NCI-H2029 (cell line): ENCODE measurements around the gene ASPRV1.

ENCODE experiments used
- DNase-seq: peaks from one replicate; lab custom pipeline; 2025; lab: John Stamatoyannopoulos, UW

ASPRV1 gene

GRCh38 chr2:69988086-69988635 is 26.7 kb upstream of the ASPRV1 start:
- DNase-seq: no peak

DNA sequence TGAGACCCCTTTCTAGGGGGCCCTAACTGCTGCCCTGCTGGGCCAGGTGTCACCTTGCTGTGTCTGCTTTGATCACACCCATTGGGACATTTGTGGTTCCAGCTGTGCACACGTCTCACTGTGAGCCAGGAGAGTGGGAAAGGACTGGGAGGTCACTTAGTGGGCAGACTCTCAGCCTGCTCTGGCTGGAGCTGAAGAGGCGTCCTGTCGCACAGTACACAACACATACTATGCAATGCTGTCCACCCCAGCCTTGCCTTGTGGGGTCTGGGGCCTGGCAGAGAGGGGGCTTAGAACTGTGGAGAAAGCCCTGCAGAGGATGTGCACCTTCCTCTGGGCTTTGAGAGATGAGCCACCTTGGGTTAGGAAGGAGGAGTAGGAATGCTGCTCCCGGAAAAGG is 25.3 kb upstream of the ASPRV1 start:
- DNase-seq: no peak

DNA sequence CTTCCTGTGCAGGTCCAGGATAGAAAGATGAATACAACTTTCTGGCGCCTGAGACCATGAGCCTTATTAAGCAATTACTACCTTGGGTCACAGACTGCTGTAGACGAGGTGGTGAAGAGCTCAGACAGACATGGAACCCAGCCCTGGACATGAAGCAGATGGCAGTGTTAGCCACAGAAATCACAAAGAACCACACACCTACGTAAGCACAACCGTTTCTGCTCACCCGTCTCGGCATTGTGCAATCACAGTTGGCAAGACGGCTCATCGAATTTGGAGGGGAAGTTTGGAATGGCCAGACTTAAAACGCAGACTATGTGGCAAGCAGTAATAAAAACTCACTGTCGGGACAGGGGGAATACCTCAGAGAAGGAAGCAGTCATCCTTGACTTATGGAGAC is 24.3 kb upstream of the ASPRV1 start:
- DNase-seq: no peak

DNA sequence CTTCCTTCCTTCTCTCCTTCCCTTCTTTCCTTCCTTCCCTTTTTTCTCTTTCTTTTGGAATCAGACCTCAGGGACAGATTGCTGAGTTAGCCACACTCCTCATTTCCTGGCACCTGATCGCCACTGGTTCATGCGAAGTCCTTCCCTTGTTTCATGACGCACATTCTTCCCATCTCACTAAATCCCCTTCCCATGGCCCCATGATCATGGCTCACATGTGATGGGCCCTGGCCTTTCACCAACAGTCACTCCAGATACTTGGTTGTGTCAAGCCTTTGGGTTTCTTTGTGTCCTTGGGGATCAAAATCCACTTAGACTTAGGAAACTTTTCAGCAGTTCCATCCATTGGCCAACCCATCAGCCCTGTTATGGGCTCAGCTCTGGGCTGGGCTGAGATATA is 23.8 kb upstream of the ASPRV1 start:
- no peak for DNase-seq

- DNase-seq: no peak
Measured at GRCh38 chr2:69983392-69983966, 22.0 kb upstream of the ASPRV1 start.

DNA sequence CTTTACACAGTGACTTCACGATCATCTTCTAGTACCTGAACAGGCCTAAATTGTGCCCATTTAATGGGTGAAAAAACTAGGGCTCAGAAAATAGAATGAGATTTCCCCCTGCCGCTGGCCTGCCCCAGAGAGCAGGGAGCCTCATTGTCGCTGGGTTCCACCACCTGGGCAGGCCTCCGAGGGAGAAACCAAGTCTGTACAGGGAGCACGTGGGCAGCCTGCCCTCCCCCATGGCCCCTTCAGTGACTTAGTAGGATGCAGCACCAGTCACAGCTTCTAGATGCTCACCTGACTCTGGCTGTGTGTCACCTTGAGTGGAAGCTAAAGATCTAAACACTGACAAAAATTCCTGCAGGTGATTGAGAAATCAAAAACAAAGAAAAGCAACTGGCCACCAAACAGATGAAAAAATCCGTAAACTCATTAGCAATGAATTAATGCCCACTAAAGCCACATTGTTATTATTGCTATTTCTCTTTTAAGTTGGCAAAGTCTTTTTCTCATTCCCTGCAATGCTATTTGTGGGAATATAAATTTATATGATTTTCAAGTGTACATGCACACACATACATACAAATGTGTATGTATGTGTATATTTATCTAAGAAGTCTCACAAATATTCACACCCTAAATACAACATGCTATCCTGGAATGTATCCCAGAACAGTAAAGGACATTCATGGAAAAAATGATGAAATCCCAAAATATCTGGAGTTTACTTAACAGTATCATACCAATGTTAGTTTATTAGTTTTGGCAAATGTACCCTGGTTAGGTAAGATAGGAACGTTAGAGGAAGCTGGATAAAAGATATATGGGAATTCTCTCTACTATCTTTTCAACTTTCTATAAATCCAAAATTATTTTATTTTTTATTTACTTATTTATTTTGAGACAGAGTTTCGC is 18.7 kb upstream of the ASPRV1 start:
- DNase-seq: no peak

GRCh38 chr2:69977906-69978482 is 16.6 kb upstream of the ASPRV1 start:
- no peak for DNase-seq

DNA sequence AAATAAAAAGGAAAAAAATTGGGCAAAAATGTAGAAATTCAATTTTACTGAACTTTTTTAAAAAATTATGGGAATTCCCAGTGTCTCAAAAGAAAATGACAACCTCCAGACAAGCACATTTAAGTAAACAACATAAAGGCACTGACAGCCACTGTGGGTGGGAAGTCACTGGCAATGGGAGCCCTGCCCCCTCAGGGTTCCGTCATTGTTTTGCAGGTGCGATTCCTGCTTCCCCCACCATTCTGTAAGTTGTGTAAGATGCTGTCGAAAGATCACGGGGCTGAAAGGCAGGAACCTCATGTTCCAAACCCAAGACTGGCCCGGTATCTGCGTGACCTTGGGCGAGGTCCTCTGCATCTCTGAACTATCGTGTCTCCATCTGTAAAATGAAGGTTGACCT is 15.8 kb upstream of the ASPRV1 start:
- no peak for DNase-seq

DNA sequence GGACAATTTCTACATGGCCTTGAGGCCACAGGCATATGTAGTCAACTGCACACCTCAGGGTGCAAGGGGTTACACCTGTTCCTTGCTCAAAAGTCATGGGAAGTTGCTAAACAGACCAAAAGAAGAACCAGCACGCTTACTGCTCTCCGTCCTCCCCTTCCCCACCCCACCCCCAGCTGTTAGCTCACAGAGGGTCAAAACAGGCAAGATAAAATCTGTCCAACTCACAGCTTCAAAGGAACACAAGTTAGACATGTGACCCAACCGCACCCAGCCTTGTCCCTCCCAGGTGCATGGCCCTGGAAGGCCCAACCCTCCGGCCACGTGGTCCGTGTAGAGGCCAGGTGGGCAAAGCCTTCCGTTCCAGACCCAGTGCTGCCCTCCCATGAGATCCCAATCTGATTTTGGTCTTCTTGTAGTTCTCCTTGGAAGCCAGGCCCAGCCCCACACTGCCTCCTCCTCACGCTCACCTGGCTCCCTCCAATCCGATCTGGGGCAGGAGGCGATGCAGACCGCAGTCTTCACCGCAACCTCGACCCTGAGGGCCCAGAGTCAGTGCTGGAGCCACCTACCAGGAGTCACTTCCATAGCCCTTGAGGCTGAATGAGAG is 14.5 kb upstream of the ASPRV1 start:
- DNase-seq: no peak

GRCh38 chr2:69975136-69975852 is 13.9 kb upstream of the ASPRV1 start:
- no peak for DNase-seq

DNA sequence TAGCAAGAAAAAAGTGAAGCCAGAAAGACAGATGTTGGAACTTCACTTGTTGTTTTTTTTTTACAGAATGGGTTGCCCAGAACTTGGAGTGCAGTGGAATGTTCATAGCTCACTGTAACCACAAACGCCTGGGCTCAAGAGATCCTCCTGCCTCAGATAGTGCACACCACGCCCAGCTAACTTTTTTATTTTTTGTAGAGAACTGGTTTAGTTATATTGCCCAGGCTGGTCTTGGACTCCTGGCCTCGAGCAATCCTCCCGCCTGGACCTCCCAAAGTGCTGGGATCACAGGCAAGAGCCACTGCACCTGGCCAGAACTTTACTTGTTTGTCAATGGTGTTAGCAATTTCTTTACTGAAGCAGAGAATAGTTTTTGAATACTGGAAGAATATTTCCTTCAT is 11.9 kb upstream of the ASPRV1 start:
- DNase-seq: no peak

GRCh38 chr2:69972822-69973221 is 11.4 kb upstream of the ASPRV1 start:
- DNase-seq: no peak

GRCh38 chr2:69969991-69970390 is 8.6 kb upstream of the ASPRV1 start:
- no peak for DNase-seq

GRCh38 chr2:69969126-69969983 is 7.9 kb upstream of the ASPRV1 start:
- DNase-seq: no peak

GRCh38 chr2:69968609-69969008 is 7.2 kb upstream of the ASPRV1 start:
- DNase-seq: no peak

DNA sequence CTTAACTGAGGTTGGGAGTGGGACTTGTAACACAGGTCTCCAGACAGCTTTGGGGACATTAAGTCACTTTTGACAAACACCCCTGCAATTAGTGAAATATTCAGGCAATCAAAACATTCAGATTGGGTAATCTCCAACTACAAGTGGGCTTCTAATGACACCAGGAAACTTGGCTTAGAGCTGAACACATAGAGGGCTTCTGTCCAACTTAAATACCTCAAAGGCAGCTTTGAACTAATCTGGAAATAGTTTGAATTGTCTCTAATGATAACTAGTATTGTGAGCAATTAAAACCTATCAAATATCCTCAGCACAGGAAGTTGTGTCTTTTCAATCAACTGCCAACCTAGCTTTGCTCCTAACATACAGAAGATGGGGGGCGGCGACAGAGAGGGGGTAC is 5.1 kb upstream of the ASPRV1 start:
- no peak for DNase-seq

DNA sequence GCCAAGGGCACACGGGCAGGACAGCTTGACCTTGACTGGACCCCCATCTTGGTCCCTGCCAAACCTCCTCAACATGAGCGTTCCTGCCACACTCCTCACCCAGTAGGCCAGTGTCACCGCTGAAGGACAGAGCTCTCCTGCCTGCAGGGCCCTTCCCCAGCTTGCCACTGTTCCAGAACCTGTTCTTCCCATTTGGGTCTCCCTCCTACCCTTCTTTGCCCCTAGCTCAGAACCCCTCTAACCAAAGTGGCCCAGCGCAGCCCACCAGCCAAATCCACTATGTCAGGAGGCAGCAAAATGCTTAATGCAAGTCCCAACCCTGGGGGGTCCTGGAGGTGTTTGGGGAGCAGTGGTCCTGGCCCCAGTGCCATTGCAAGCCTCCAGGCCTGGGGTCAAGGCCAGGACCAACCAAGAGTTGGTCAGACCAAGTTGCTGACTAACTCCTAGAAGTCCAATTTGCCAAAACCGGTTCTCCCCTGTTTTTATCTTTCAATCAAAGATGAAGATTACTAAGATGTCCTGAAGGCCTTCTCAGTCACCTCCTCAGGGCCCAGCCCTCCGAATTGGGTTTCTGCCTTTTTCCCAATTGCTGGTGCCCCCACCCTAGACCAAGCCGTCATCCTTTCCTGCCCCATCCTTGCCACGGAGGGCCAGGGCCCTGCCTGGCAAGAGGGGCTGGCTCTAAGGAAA is 4.5 kb upstream of the ASPRV1 start:
- no peak for DNase-seq

DNA sequence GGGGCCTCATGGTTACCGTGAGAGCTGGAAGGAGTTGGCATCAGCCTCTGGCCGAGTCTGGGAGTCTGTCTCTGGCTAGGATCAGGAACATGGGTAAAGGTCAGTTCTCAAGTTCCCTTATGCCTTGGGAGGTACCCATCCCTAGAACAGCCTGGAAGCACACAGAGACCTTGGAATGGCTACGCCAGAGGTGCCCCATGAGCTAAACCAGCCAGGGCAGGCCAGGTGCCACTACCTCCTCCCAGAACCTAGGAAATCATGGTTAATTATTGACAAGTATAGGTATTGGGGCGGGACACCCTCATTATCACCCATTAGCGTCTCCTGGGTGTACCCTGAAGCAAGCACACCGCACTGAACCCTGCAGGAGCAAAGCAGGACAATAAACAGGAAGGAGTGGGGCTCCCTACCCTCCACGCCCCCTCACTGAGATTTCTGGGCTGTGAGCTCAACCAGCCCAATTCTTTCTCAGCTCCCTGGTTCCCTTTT is 3.0 kb upstream of the ASPRV1 start:
- no peak for DNase-seq

GRCh38 chr2:69962986-69963730 is 1.7 kb upstream of the ASPRV1 start:
- DNase-seq: no peak
